Stimulated activated CD8-positive, alpha-beta memory T cell treated with anti-CD3 and anti-CD28 coated beads, Interleukin-12 subunit alpha, Interleukin-12 subunit beta, amount 100 ng/mL, for 24 hours (primary cell): Measurements from ENCODE around the gene LRRC4C.

Experiments
- DNase-seq: peaks from one replicate; pipeline ENCODE4 v3.0.0-alpha.2; 2020; ENCODE audit errors: extremely low read depth

Gene LRRC4C

GRCh38 chr11:40100781-40101180 is 1358.7 kb downstream of the LRRC4C start:
- no peak for DNase-seq

GRCh38 chr11:40100162-40100553 is 1359.3 kb downstream of the LRRC4C start:
- DNase-seq: no peak

GRCh38 chr11:40099426-40100161 is 1359.9 kb downstream of the LRRC4C start:
- no peak for DNase-seq

GRCh38 chr11:40095446-40095845 is 1364.0 kb downstream of the LRRC4C start:
- DNase-seq: no peak

- DNase-seq: no peak
Measured at GRCh38 chr11:40094954-40095353, 1364.5 kb downstream of the LRRC4C start.

GRCh38 chr11:40080434-40080833 is 1379.0 kb downstream of the LRRC4C start:
- DNase-seq: no peak
